ENCODE data around the gene FKBP8.

DNA sequence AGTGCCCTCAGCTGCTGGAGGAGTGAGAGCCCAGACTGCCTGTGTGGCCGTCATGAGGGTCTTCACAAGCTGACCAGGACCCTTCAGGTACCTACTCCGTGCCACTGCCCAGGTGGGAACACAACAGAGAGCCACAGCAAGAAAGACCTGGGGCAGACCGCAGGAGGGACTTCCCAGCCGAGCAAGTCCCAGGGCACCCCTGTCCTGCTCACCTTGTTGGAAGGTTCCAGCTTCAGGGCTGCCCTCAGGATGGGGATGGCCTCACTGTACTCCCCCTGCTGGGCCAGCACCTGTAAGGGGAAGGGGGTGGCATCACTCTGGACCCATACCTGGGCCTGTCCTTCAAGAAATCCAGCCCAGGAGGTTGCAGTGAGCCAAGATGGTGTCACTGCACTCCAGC, 10.3 kb downstream of the FKBP8 start:
- TF ChIP-seq, protein P1, sequence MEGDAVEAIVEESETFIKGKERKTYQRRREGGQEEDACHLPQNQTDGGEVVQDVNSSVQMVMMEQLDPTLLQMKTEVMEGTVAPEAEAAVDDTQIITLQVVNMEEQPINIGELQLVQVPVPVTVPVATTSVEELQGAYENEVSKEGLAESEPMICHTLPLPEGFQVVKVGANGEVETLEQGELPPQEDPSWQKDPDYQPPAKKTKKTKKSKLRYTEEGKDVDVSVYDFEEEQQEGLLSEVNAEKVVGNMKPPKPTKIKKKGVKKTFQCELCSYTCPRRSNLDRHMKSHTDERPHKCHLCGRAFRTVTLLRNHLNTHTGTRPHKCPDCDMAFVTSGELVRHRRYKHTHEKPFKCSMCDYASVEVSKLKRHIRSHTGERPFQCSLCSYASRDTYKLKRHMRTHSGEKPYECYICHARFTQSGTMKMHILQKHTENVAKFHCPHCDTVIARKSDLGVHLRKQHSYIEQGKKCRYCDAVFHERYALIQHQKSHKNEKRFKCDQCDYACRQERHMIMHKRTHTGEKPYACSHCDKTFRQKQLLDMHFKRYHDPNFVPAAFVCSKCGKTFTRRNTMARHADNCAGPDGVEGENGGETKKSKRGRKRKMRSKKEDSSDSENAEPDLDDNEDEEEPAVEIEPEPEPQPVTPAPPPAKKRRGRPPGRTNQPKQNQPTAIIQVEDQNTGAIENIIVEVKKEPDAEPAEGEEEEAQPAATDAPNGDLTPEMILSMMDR (optimal IDR thresholded peaks at IDR 0.05 in 1 of 3, IDR thresholded peaks at IDR 0.05 in 1 of 3, conservative IDR thresholded peaks at IDR 0.05 in 1 of 3; ENCODE audit: extremely low read depth in 1 of 3, insufficient read depth in 2 of 3, low read length in 3 of 3), result no peak
- no peak for TF ChIP-seq EZH2 (IDR thresholded peaks at IDR 0.05; ENCODE audit: low read length)

Measured in keratinocyte (primary cell).